WTC11 (cell line): ENCODE results near the gene GAL3ST3. TPM values are rescaled to one million over a fixed set of nuclear protein-coding genes. Genes with fewer than 3 reads are reported as not detected.

Experiments
- ATAC-seq: fragments of 200-7000 bp; cut with Tn5 transposase; 2 replicates; pipeline ENCODE4 v1.10.0; 2021; ENCODE audit warnings: mild to moderate bottlenecking, moderate library complexity
- CTCF ChIA-PET: fragments of 300-600 bp; sonication (Branson Sonifier 250); formaldehyde crosslinking; loops from one replicate; lab custom pipeline; 2021; ENCODE audit warnings: antibody characterized with exemption; lab: Charles Lee
- POLR2A ChIA-PET: fragments of 350-600 bp; sonication (Branson Sonifier 250); formaldehyde crosslinking; loops from one replicate; lab custom pipeline; 2021; ENCODE audit warnings: antibody characterized with exemption; lab: Charles Lee
- DNase-seq: peaks from one replicate; pipeline ENCODE4 v3.0.0; 2021; ENCODE audit warnings: low spot score
- H3K27ac Mint-ChIP-seq: 2 replicates; pipeline ENCODE4 v1.8.0; 2021; ENCODE audit warnings: mixed read lengths
- H3K27me3 Mint-ChIP-seq: 2 replicates; pipeline ENCODE4 v1.8.0; 2021; ENCODE audit warnings: low read depth, mild to moderate bottlenecking, moderate library complexity, mixed read lengths
- H3K36me3 Mint-ChIP-seq: 2 replicates; pipeline ENCODE4 v1.8.0; 2021; ENCODE audit warnings: mixed read lengths
- H3K4me1 Mint-ChIP-seq: 2 replicates; pipeline ENCODE4 v1.8.0; 2022; ENCODE audit warnings: mixed read lengths
- H3K4me3 Mint-ChIP-seq: 2 replicates; pipeline ENCODE4 v1.8.0; 2021; ENCODE audit warnings: mild to moderate bottlenecking, moderate library complexity, mixed read lengths
- H3K9me3 Mint-ChIP-seq: 2 replicates; pipeline ENCODE4 v1.8.0; 2021; ENCODE audit warnings: mixed read lengths
- CREB1 ChIP-seq: sonication (generic); formaldehyde crosslinking; IDR thresholded peaks from 2 replicates; pipeline ENCODE4 v1.8.0; 2023; ENCODE audit warnings: mild to moderate bottlenecking, missing genetic modification reagents
- FOXP4 ChIP-seq: sonication (generic); formaldehyde crosslinking; IDR thresholded peaks from 2 replicates; pipeline ENCODE4 v1.8.0; 2022; ENCODE audit warnings: mild to moderate bottlenecking, missing genetic modification reagents
- HMGXB4 ChIP-seq: sonication (generic); formaldehyde crosslinking; IDR thresholded peaks from 2 replicates; pipeline ENCODE4 v1.8.1; 2023; ENCODE audit warnings: mild to moderate bottlenecking, moderate library complexity, missing genetic modification reagents
- JUN ChIP-seq: sonication (generic); formaldehyde crosslinking; IDR thresholded peaks from 2 replicates; pipeline ENCODE4 v1.8.0; 2023; ENCODE audit warnings: mild to moderate bottlenecking, missing genetic modification reagents
- SP1 ChIP-seq: sonication (generic); formaldehyde crosslinking; conservative IDR thresholded peaks from 2 replicates; pipeline ENCODE4 v1.8.1; 2022; ENCODE audit warnings: missing genetic modification reagents
- TCF7 ChIP-seq: sonication (generic); formaldehyde crosslinking; IDR thresholded peaks from 2 replicates; pipeline ENCODE4 v1.8.0; 2022; ENCODE audit warnings: mild to moderate bottlenecking, low read depth, missing genetic modification reagents, moderate library complexity
- ZBTB21 ChIP-seq: sonication (generic); formaldehyde crosslinking; IDR thresholded peaks from 2 replicates; pipeline ENCODE4 v1.8.1; 2023; ENCODE audit warnings: mild to moderate bottlenecking, missing genetic modification reagents, borderline replicate concordance
- ZNF219 ChIP-seq: sonication (generic); formaldehyde crosslinking; IDR thresholded peaks from 2 replicates; pipeline ENCODE4 v1.8.0; 2023; ENCODE audit warnings: missing genetic modification reagents, mild to moderate bottlenecking, borderline replicate concordance
- ZNF416 ChIP-seq: fragments of 250-450 bp; sonication (Bioruptor Pico); IDR thresholded peaks from 2 replicates; pipeline ENCODE4 v1.9.0; 2021; ENCODE audit warnings: mild to moderate bottlenecking, inconsistent platforms
- ZNF423 ChIP-seq: fragments of 250-450 bp; sonication (Bioruptor Pico); IDR thresholded peaks from 2 replicates; pipeline ENCODE4 v2.1.2; 2022; ENCODE audit warnings: mild to moderate bottlenecking, moderate library complexity
- total RNA-seq: library from RNA; stranded (reverse); gene quantifications from 3 replicates; pipeline ENCODE4 v1.2.3, GENCODE V29; 2021
- TF ChIP-seq, protein P1 (sequence below): sonication (generic); formaldehyde crosslinking; IDR thresholded peaks from 2 replicates; pipeline ENCODE4 v1.8.0; 2023; ENCODE audit warnings: mild to moderate bottlenecking, missing genetic modification reagents
- TF ChIP-seq, protein P2 (sequence below): sonication (generic); formaldehyde crosslinking; IDR thresholded peaks from 2 replicates; pipeline ENCODE4 v1.8.0; 2022; ENCODE audit warnings: mild to moderate bottlenecking, missing genetic modification reagents
- TF ChIP-seq, protein P3 (sequence below): sonication (generic); formaldehyde crosslinking; IDR thresholded peaks from 2 replicates; pipeline ENCODE4 v1.8.1; 2023; ENCODE audit warnings: mild to moderate bottlenecking, missing genetic modification reagents
- TF ChIP-seq, protein P4 (sequence below): sonication (generic); formaldehyde crosslinking; IDR thresholded peaks from 2 replicates; pipeline ENCODE4 v1.8.1; 2023; ENCODE audit warnings: mild to moderate bottlenecking, missing genetic modification reagents, moderate library complexity
- TF ChIP-seq, protein P5 (sequence below): sonication (generic); formaldehyde crosslinking; IDR thresholded peaks from 2 replicates; pipeline ENCODE4 v1.8.1; 2022; ENCODE audit warnings: mild to moderate bottlenecking, missing genetic modification reagents, moderate library complexity, borderline replicate concordance

GAL3ST3 gene
- total RNA-seq, 1 experiment from 2014 or later: 21.3 TPM

GRCh38 chr11:66016793-66017177, 32.2 kb downstream of the GAL3ST3 start (continued):
- TF ChIP-seq HMGXB4 (CRISPR knock-in tag) (no peak), FOXP4 (CRISPR knock-in tag) (no peak)

DNA sequence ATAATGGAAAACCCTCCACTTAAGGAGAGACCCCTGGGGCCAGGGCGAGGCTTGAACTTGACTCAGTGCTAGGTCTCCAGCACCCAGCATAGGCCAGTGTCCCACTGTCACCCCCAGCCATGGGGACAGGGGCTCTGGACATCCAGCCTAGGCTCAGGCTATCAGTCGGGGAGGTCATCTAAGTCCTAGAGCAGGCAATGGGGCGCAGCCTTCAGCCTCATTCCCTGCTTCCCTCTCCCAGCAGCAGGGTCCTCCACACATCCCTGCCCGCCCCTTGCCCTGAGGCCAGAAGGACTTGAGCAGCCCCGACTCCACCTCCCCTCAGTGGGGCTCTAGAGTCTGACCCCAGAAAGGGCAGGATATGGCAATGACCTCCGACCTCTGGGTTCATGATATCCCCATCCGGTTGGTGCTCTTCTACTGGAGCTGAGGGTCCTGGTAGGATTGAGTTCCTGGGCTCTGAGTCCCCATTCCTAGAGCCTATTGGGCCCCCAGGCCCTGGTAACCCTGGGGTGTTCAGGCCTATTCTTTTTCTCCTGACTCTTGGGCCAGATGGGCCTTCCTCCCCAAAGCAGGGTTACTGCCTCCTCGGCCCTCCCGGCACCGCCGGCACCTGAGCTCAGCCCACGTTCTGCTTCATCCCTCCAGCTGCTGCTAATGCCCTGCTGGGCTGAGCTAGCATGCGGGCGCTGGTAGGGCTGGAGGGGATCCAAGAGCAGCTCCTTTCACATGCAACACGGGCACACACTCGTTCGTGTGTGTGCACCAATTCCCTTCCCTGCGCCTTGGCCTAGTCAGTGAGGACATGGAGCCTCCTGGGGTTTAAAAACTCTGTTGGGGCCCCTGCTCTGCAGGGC, 32.8 kb downstream of the GAL3ST3 start:
- ATAC-seq (no peak), DNase-seq (no peak)
- TF ChIP-seq, protein P1, sequence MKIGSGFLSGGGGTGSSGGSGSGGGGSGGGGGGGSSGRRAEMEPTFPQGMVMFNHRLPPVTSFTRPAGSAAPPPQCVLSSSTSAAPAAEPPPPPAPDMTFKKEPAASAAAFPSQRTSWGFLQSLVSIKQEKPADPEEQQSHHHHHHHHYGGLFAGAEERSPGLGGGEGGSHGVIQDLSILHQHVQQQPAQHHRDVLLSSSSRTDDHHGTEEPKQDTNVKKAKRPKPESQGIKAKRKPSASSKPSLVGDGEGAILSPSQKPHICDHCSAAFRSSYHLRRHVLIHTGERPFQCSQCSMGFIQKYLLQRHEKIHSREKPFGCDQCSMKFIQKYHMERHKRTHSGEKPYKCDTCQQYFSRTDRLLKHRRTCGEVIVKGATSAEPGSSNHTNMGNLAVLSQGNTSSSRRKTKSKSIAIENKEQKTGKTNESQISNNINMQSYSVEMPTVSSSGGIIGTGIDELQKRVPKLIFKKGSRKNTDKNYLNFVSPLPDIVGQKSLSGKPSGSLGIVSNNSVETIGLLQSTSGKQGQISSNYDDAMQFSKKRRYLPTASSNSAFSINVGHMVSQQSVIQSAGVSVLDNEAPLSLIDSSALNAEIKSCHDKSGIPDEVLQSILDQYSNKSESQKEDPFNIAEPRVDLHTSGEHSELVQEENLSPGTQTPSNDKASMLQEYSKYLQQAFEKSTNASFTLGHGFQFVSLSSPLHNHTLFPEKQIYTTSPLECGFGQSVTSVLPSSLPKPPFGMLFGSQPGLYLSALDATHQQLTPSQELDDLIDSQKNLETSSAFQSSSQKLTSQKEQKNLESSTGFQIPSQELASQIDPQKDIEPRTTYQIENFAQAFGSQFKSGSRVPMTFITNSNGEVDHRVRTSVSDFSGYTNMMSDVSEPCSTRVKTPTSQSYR (CRISPR knock-in tag): no peak
- TF ChIP-seq, protein P2, sequence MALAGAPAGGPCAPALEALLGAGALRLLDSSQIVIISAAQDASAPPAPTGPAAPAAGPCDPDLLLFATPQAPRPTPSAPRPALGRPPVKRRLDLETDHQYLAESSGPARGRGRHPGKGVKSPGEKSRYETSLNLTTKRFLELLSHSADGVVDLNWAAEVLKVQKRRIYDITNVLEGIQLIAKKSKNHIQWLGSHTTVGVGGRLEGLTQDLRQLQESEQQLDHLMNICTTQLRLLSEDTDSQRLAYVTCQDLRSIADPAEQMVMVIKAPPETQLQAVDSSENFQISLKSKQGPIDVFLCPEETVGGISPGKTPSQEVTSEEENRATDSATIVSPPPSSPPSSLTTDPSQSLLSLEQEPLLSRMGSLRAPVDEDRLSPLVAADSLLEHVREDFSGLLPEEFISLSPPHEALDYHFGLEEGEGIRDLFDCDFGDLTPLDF (CRISPR knock-in tag): no peak
- TF ChIP-seq ZBTB21 (CRISPR knock-in tag): no peak
- TF ChIP-seq, protein P3, sequence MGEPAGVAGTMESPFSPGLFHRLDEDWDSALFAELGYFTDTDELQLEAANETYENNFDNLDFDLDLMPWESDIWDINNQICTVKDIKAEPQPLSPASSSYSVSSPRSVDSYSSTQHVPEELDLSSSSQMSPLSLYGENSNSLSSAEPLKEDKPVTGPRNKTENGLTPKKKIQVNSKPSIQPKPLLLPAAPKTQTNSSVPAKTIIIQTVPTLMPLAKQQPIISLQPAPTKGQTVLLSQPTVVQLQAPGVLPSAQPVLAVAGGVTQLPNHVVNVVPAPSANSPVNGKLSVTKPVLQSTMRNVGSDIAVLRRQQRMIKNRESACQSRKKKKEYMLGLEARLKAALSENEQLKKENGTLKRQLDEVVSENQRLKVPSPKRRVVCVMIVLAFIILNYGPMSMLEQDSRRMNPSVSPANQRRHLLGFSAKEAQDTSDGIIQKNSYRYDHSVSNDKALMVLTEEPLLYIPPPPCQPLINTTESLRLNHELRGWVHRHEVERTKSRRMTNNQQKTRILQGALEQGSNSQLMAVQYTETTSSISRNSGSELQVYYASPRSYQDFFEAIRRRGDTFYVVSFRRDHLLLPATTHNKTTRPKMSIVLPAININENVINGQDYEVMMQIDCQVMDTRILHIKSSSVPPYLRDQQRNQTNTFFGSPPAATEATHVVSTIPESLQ (CRISPR knock-in tag): no peak
- no peak for TF ChIP-seq JUN (CRISPR knock-in tag)
- TF ChIP-seq ZNF219 (CRISPR knock-in tag): no peak
- TF ChIP-seq ZNF423: no peak
- no peak for TF ChIP-seq SP1 (CRISPR knock-in tag)
- TF ChIP-seq, protein P4, sequence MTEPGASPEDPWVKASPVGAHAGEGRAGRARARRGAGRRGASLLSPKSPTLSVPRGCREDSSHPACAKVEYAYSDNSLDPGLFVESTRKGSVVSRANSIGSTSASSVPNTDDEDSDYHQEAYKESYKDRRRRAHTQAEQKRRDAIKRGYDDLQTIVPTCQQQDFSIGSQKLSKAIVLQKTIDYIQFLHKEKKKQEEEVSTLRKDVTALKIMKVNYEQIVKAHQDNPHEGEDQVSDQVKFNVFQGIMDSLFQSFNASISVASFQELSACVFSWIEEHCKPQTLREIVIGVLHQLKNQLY: no peak
- TF ChIP-seq, protein P5, sequence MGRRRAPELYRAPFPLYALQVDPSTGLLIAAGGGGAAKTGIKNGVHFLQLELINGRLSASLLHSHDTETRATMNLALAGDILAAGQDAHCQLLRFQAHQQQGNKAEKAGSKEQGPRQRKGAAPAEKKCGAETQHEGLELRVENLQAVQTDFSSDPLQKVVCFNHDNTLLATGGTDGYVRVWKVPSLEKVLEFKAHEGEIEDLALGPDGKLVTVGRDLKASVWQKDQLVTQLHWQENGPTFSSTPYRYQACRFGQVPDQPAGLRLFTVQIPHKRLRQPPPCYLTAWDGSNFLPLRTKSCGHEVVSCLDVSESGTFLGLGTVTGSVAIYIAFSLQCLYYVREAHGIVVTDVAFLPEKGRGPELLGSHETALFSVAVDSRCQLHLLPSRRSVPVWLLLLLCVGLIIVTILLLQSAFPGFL (CRISPR knock-in tag): no peak
- TF ChIP-seq CREB1 (CRISPR knock-in tag): no peak
- no peak for TF ChIP-seq ZNF416
- no peak for TF ChIP-seq TCF7
- ChIA-PET POLR2A (no interaction called here), CTCF (interaction anchor here (1.0 to 1.6 kb wide), 2 partner anchors 29 to 125 kb away, joined by 4 read pairs; partner anchors contain the start of gene CCDC85B)
- Mint-ChIP-seq H3K9me3 (no peaks in the 10 kb centered on the region), H3K4me1 (no peaks in the 10 kb centered on the region), H3K27ac (no peak overlapping the region), H3K36me3 (no peaks in the 10 kb centered on the region), H3K27me3 (peaks cover 11% of the 10 kb centered on the region), H3K4me3 (no peak overlapping the region)
